Stimulated activated naive B cell treated with anti-CD40 and anti-IgM and Interleukin-4, amounts not matched to agents 10 μg/mL and 1 μg/mL and 100 μg/mL, for 72 hours (primary cell): ENCODE data around the gene ACP5.
"Not testable (repeated sequence)": the region's sequence is repeated elsewhere in the genome, so short reads cannot be mapped to it uniquely, and the experiment has no call there.

ENCODE experiments used
- ATAC-seq, 2 donors: fragments of 150-1000 bp; cut with Tn5 transposase; replicated peaks; 2 replicates each; pipeline ENCODE4 v1.10.0; 2021; ENCODE audit warnings: moderate library complexity in 1 of 2
- DNase-seq: peaks from one replicate; pipeline ENCODE4 v3.0.0; 2021
- H3K27ac Mint-ChIP-seq: one replicate; pipeline ENCODE4 v1.8.0; 2022; ENCODE audit warnings: mild to moderate bottlenecking, mixed read lengths
- H3K27me3 Mint-ChIP-seq, 2 donors: one replicate each; pipeline ENCODE4 v1.8.0; 2022; ENCODE audit warnings: mixed read lengths in 2 of 2
- H3K36me3 Mint-ChIP-seq, 2 donors: one replicate each; pipeline ENCODE4 v1.8.0; 2022; ENCODE audit warnings: mixed read lengths in 2 of 2, mild to moderate bottlenecking in 1 of 2
- H3K4me1 Mint-ChIP-seq, 2 donors: one replicate each; pipeline ENCODE4 v1.8.0; 2022; ENCODE audit warnings: mixed read lengths in 2 of 2, mild to moderate bottlenecking in 1 of 2
- H3K4me3 Mint-ChIP-seq, 2 donors: one replicate each; pipeline ENCODE4 v1.8.0; 2022; ENCODE audit warnings: mild to moderate bottlenecking in 2 of 2, mixed read lengths in 2 of 2, moderate library complexity in 1 of 2
- H3K9me3 Mint-ChIP-seq, 2 donors: one replicate each; pipeline ENCODE4 v1.8.0; 2022; ENCODE audit warnings: mixed read lengths in 2 of 2, mild to moderate bottlenecking in 1 of 2

Gene ACP5

GRCh38 chr19:11596156-11596555 is 18.7 kb upstream of the ACP5 start:
- peak overlapping the region; percentile 83 for H3K27ac Mint-ChIP-seq
- peaks cover 15 to 29% of the 10 kb centered on the region in 2 donors for H3K4me1 Mint-ChIP-seq
- H3K9me3 Mint-ChIP-seq, result no peaks in the 10 kb centered on the region
- DNase-seq (no peak), ATAC-seq (no peak)
- H3K27me3 Mint-ChIP-seq, result no peaks in the 10 kb centered on the region
- H3K36me3 Mint-ChIP-seq, result peaks cover 19 to 24% of the 10 kb centered on the region in 2 donors
- peak overlapping the region in 1 of 2 donors; percentile 19 for H3K4me3 Mint-ChIP-seq

DNA sequence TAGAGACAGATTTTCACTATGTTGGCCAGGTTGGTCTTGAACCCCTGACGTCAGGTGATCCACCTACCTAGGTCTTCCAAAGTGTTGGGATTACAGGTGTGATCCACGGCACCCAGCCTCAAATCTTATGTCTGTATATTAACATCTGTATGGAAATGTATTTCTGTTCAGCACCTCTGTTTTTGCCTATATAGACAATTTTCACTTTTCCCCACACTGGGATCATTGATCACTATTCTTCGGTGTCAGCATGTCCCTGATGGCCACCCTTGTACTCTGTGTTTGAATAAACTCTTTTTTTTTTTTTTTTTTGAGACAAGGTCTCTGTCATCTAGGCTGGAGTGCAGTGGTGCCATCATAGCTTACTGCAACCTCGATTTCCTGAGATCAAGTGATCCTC is 16.6 kb upstream of the ACP5 start:
- no peak for ATAC-seq
- Mint-ChIP-seq H3K36me3 (peaks cover 6 to 10% of the 10 kb centered on the region in 2 donors), H3K27me3 (no peaks in the 10 kb centered on the region)

DNA sequence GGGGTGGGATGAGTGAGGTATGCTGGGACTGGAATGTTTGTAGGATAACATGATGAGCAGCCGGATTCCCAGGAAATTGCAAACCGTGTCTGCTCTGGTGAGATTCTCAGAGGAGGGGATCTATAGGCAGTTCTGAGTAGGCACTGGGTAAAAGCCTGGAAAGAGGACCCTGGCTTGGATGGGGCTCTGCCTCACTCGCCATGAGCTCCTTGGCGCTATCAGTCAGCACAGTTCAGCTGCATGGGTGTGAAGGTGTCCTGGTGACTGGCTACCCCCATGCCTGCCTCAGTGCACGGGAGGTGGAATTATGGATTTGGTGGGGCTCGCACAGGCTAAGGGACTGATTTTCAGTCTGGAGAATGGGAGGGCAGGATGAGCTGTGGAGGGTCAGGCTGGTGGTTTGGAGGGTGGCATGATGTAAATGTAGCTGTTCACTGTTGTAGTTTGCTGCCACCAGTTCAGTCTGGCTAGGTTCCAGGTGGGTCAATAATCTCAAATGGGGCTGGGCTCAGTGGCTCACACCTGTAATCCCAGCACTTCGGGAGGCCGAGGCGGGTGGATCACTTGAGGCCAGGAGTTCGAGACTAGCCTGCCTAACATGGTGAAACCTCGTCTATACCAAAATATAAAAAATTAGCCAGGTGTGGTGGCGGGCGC is 10.7 kb upstream of the ACP5 start:
- Mint-ChIP-seq H3K36me3 (peaks cover 5% of the 10 kb centered on the region in 2 donors), H3K27ac (peak overlapping the region; percentile 52), H3K4me1 (peaks cover 25 to 49% of the 10 kb centered on the region in 2 donors), H3K27me3 (no peaks in the 10 kb centered on the region), H3K9me3 (peaks cover 0 to 3% of the 10 kb centered on the region in 2 donors), H3K4me3 (peak overlapping the region in 1 of 2 donors; percentile 26)
- DNase-seq, result no peak
- ATAC-seq, result no peak

More for the DNA sequence above, 16.6 kb upstream of the ACP5 start:
- no peak overlapping the region for H3K27ac Mint-ChIP-seq
- H3K9me3 Mint-ChIP-seq, result no peaks in the 10 kb centered on the region
- peaks cover 8 to 11% of the 10 kb centered on the region in 2 donors for H3K4me1 Mint-ChIP-seq
- H3K4me3 Mint-ChIP-seq, result no peak overlapping the region
- DNase-seq, result no peak

GRCh38 chr19:11587302-11587974 is 10.0 kb upstream of the ACP5 start:
- H3K36me3 Mint-ChIP-seq, result peaks cover 5% of the 10 kb centered on the region in 2 donors
- peaks cover 25 to 54% of the 10 kb centered on the region in 2 donors for H3K4me1 Mint-ChIP-seq
- peak; percentile 81 for DNase-seq
- peaks cover 0 to 3% of the 10 kb centered on the region in 2 donors for H3K9me3 Mint-ChIP-seq
- H3K4me3 Mint-ChIP-seq, result peak overlapping the region in 1 of 2 donors; percentile 26
- peak overlapping the region; percentile 84 for H3K27ac Mint-ChIP-seq
- ATAC-seq, result peak; percentile 59 to 62
- no peaks in the 10 kb centered on the region for H3K27me3 Mint-ChIP-seq

GRCh38 chr19:11586331-11586730 is 8.9 kb upstream of the ACP5 start:
- peak overlapping the region; percentile 51 for H3K27ac Mint-ChIP-seq
- H3K9me3 Mint-ChIP-seq, result peaks cover 0 to 3% of the 10 kb centered on the region in 2 donors
- no peak for ATAC-seq
- H3K4me1 Mint-ChIP-seq, result peaks cover 28 to 62% of the 10 kb centered on the region in 2 donors
- H3K36me3 Mint-ChIP-seq, result peaks cover 5% of the 10 kb centered on the region in 2 donors
- no peaks in the 10 kb centered on the region for H3K27me3 Mint-ChIP-seq
- DNase-seq, result no peak
- no peak overlapping the region for H3K4me3 Mint-ChIP-seq

- Mint-ChIP-seq H3K36me3 (peaks cover 10 to 21% of the 10 kb centered on the region in 2 donors), H3K4me1 (peaks cover 36 to 87% of the 10 kb centered on the region in 2 donors), H3K27me3 (no peaks in the 10 kb centered on the region), H3K4me3 (peak overlapping the region; percentile 55 to 72), H3K9me3 (peaks cover 4 to 5% of the 10 kb centered on the region in 2 donors), H3K27ac (peak overlapping the region; percentile 84)
- peak; percentile 78 to 83 for ATAC-seq
- DNase-seq, result peak; percentile 94
Observed at GRCh38 chr19:11581740-11582139, 4.3 kb upstream of the ACP5 start.

GRCh38 chr19:11580116-11580515 is 2.7 kb upstream of the ACP5 start:
- H3K4me1 Mint-ChIP-seq, result peaks cover 38 to 89% of the 10 kb centered on the region in 2 donors
- DNase-seq (no peak), ATAC-seq (no peak)
- no peak overlapping the region for H3K4me3 Mint-ChIP-seq
- H3K36me3 Mint-ChIP-seq, result peaks cover 21 to 30% of the 10 kb centered on the region in 2 donors
- peaks cover 4 to 5% of the 10 kb centered on the region in 2 donors for H3K9me3 Mint-ChIP-seq
- no peaks in the 10 kb centered on the region for H3K27me3 Mint-ChIP-seq
- H3K27ac Mint-ChIP-seq, result peak overlapping the region; percentile 69

DNA sequence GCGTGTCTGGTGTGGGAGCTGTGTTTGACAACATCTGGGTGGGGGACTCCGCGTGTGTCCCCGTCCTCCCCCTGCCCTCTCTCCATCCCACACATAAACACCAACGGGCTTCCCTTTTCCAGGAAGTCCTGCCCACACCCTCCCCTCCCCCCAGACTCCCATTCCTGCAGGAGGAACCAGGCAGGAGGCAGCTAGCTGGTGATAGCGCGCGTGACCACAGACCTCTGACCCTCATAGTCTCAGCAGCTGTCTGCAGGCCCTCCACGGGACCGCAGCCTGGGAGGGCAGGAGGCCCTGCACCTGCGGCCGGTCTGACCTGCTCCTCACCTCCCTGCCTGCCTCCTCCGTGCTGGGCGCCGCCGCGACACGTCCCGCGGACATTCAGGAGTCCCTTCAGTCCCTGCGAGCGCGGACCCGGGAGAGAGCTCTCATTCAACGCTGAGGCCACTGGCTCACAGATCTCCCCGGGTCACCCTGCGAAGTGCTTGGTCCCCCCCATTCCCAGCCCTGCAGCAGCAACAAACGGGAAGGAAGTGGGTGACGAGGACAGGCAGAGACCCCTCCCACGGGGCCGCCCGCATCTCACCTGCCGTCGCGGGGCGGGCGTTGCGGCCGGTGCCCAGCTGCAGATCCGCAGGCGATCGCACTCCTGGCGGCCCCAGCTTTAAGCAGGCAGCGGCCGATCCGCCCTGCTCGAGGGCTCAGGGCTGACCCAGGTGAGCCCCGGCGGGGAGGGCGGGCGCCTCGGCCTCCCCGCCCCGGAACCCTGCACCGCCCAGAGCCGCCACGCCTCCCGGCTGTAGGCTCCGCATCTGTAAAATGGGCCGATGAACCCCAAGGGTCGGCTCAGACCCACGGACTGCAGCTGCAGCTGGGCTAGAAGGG is 1.1 kb upstream of the ACP5 start:
- Mint-ChIP-seq H3K27ac (peak overlapping the region; percentile 88), H3K4me3 (peak overlapping the region; percentile 82 to 90), H3K9me3 (peaks cover 3 to 4% of the 10 kb centered on the region in 2 donors), H3K4me1 (peaks cover 41 to 85% of the 10 kb centered on the region in 2 donors), H3K36me3 (peaks cover 23 to 32% of the 10 kb centered on the region in 2 donors), H3K27me3 (no peaks in the 10 kb centered on the region)
- DNase-seq (peak; percentile 44), ATAC-seq (peak; percentile 17 to 27)

- DNase-seq, result no peak
- peak overlapping the region; percentile 46 to 82 for H3K4me3 Mint-ChIP-seq
- H3K4me1 Mint-ChIP-seq, result peaks cover 38 to 76% of the 10 kb centered on the region in 2 donors
- peak overlapping the region; percentile 81 for H3K27ac Mint-ChIP-seq
- peaks cover 28 to 42% of the 10 kb centered on the region in 2 donors for H3K36me3 Mint-ChIP-seq
- no peaks in the 10 kb centered on the region for H3K27me3 Mint-ChIP-seq
- peaks cover 3% of the 10 kb centered on the region in 2 donors for H3K9me3 Mint-ChIP-seq
- ATAC-seq, result no peak
Observed at GRCh38 chr19:11576227-11576626, 1.2 kb downstream of the ACP5 start.

DNA sequence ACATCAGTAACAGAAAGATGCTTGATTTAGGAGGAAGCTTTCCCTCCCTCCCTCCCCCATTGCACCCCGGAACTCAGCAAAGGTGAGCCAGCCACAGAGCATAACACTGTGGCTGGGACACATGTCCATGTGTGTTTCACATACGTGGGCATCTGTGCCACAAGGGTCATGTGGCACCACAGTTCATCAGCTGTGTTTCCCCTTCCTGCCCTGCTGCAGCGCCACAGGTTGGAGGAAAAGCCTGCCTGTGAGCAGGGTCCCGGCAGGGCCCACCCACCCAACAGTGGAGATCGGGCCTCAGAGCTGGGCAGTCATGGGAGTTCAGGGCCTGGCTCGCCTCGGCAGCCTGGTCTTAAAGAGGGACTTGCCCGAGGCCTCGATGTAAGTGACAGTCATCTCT is 2.8 kb downstream of the ACP5 start:
- H3K4me1 Mint-ChIP-seq, result peaks cover 37 to 73% of the 10 kb centered on the region in 2 donors
- DNase-seq (peak; percentile 80), ATAC-seq (peak; percentile 82 to 85)
- no peaks in the 10 kb centered on the region for H3K9me3 Mint-ChIP-seq
- H3K36me3 Mint-ChIP-seq, result peaks cover 28 to 39% of the 10 kb centered on the region in 2 donors
- H3K4me3 Mint-ChIP-seq, result peak overlapping the region; percentile 29 to 56
- H3K27me3 Mint-ChIP-seq, result no peaks in the 10 kb centered on the region
- H3K27ac Mint-ChIP-seq, result peak overlapping the region; percentile 95

GRCh38 chr19:11573763-11574162 is 3.7 kb downstream of the ACP5 start:
- not testable (repeated sequence) for H3K9me3 Mint-ChIP-seq, H3K4me3 Mint-ChIP-seq, ATAC-seq, DNase-seq, H3K27me3 Mint-ChIP-seq
- Mint-ChIP-seq H3K27ac (peak overlapping the region; percentile 85), H3K4me1 (peaks cover 42 to 74% of the 10 kb centered on the region in 2 donors), H3K36me3 (peaks cover 32 to 39% of the 10 kb centered on the region in 2 donors)

DNA sequence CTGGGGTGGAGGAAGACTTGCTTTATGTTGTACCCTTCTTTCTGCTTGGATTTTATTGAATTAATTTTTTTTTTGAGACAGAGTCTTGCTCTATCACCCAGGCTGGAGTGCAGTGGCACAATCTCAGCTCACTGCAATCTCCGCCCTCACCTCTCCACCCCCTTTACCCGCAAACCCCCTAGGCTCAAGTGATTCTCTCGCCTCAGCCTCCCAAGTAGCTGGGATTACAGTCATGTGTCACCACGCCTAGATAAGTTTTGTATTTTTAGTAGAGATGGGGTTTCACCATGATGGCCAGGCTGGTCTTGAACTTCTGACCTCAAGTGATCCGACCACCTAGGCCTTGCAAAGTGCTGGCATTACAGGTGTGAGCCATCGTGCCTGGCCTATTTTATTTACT is 4.1 kb downstream of the ACP5 start:
- peaks cover 34 to 39% of the 10 kb centered on the region in 2 donors for H3K36me3 Mint-ChIP-seq
- peak overlapping the region; percentile 85 for H3K27ac Mint-ChIP-seq
- H3K9me3 Mint-ChIP-seq, H3K27me3 Mint-ChIP-seq, DNase-seq, H3K4me3 Mint-ChIP-seq: not testable (repeated sequence)
- peaks cover 43 to 75% of the 10 kb centered on the region in 2 donors for H3K4me1 Mint-ChIP-seq
- ATAC-seq, result peak in 1 of 2 donors; percentile 5

GRCh38 chr19:11570039-11570462 is 7.4 kb downstream of the ACP5 start:
- ATAC-seq, result no peak
- Mint-ChIP-seq H3K27ac (peak overlapping the region; percentile 81), H3K4me1 (peaks cover 27 to 63% of the 10 kb centered on the region in 2 donors), H3K36me3 (peaks cover 23 to 28% of the 10 kb centered on the region in 2 donors), H3K27me3 (no peaks in the 10 kb centered on the region), H3K9me3 (peaks cover 2 to 3% of the 10 kb centered on the region in 2 donors), H3K4me3 (peak overlapping the region; percentile 6 to 44)
- DNase-seq, result no peak

- DNase-seq (no peak), ATAC-seq (no peak)
- H3K27me3 Mint-ChIP-seq, result no peaks in the 10 kb centered on the region
- peaks cover 2 to 3% of the 10 kb centered on the region in 2 donors for H3K9me3 Mint-ChIP-seq
- peaks cover 10 to 31% of the 10 kb centered on the region in 2 donors for H3K36me3 Mint-ChIP-seq
- H3K4me1 Mint-ChIP-seq, result peaks cover 36 to 72% of the 10 kb centered on the region in 2 donors
- peak overlapping the region; percentile 99 for H3K27ac Mint-ChIP-seq
- H3K4me3 Mint-ChIP-seq, result peak overlapping the region; percentile 82 to 91
Observed at GRCh38 chr19:11566164-11566563, 11.3 kb downstream of the ACP5 start.
